HTR-8/SVneo (cell line): ENCODE data around the gene PRAMEF8.
"Not testable (repeated sequence)": the region's sequence is repeated elsewhere in the genome, so short reads cannot be mapped to it uniquely, and the experiment has no call there.

ENCODE experiments used
- DNase-seq: peaks from one replicate; pipeline ENCODE4 v3.0.0; 2011; ENCODE audit warnings: low spot score, mixed read lengths; ENCODE audit not compliant: insufficient read length
- FAIRE-seq: peaks from 2 replicates; lab custom pipeline; 2011; peaks lifted over from hg19 to GRCh38; lab: Jason Lieb, UNC

PRAMEF8 gene

GRCh38 chr1:13285037-13285436, at the start of gene PRAMEF8:
Gene PRAMEF8 (minus strand): TSS chr1:13285137. CDS start chr1:13284091, 1,046 bp downstream.
- not testable (repeated sequence) for FAIRE-seq

DNA sequence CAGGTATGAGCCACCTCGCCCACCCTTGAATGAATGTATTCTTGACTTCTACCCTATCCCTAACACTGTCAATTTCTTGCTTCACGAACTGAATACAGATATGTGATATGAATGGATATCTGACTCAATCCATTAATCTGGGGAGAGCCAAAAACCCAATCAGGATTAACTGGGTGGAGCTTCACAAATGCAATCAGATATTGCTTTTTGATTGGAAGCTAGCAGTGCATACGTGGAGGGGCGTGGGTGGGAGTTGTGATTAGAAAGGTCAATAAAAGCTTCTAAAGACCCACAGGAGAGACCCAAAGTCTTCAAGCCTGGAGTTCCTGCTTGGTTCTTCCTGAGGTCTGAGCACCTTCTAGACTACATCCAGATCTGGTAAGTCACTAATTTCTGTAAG, 30.3 kb upstream of the PRAMEF8 start, which contains the start of gene PRAMEF15:
PRAMEF15 (plus strand) TSS at position 301 of the 400 bp plus-strand sequence. CDS start 2,827 bp downstream, outside the sequence.
- not testable (repeated sequence) for DNase-seq, FAIRE-seq

More at GRCh38 chr1:13285037-13285436, at the start of gene PRAMEF8:
- DNase-seq: not testable (repeated sequence)

- not testable (repeated sequence) for DNase-seq, FAIRE-seq
Observed at GRCh38 chr1:13303239-13303638, 18.3 kb upstream of the PRAMEF8 start, which contains the start of gene PRAMEF33. Gene PRAMEF33 (plus strand): TSS chr1:13303539. CDS start chr1:13305955, 2,416 bp downstream.

- DNase-seq, FAIRE-seq: not testable (repeated sequence)
Observed at GRCh38 chr1:13302197-13302596, 17.3 kb upstream of the PRAMEF8 start.

DNA sequence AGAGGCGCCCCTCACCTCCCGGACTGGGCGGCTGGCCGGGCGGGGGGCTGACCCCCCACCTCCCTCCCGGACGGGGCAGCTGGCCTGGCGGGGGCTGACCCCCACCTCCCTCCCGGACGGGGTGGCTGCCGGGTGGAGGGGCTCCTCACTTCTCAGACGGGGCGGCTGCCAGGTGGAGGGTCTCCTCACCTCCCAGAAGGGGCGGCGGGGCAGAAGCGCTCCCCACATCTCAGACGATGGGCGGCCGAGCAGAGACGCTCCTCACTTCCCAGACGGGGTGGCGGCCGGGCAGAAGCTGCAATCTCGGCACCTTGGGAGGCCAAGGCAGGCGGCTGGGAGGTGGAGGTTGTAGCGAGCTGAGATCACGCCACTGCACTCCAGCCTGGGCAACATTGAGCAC, 13.8 kb upstream of the PRAMEF8 start:
- FAIRE-seq, DNase-seq: not testable (repeated sequence)

GRCh38 chr1:13297216-13297931, 12.4 kb upstream of the PRAMEF8 start:
- DNase-seq, FAIRE-seq: not testable (repeated sequence)

- not testable (repeated sequence) for DNase-seq
Observed at GRCh38 chr1:13289030-13289429, 4.1 kb upstream of the PRAMEF8 start.

GRCh38 chr1:13279617-13280016, 5.3 kb downstream of the PRAMEF8 start:
- DNase-seq, FAIRE-seq: not testable (repeated sequence)

More at GRCh38 chr1:13289030-13289429, 4.1 kb upstream of the PRAMEF8 start:
- FAIRE-seq: not testable (repeated sequence)

DNA sequence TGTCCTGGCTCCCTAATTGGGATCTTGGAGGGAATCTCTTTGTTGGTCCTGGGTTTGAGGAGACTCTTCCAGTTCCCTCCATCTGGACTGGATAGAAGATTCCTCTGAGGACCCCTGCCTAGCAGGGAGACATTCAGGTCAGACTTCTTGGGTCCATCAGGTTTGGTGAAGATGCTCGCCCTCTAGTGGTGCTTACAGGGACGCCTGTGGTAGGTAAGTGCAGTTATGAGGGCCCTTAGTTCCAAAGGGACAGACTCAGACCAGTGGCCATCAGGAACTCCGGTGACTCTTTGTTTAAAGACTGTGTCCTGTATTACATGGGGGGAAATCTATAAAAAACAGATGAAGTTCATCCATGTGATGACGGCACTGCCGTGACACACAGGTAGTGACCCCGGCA, 7.9 kb downstream of the PRAMEF8 start:
- DNase-seq, FAIRE-seq: not testable (repeated sequence)

DNA sequence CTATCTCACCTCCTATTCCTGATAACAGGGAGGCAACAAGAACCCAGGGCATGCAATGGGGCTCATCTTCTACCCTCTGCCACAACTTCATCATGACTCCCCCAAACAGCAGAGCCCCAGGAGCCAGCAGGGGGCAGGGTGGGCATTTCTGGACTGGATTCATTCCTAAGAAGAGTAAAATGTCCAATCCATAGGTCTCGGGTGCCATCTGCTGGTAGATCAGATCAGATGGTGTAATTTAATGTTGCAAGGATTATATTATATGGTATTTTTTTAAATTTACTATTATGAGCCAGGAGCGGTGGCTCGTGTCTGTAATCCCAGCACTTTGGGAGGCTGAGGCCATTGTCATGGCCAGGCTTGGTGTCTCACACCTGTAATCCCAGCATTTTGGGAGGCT, 19.8 kb downstream of the PRAMEF8 start:
- DNase-seq, FAIRE-seq: not testable (repeated sequence)

DNA sequence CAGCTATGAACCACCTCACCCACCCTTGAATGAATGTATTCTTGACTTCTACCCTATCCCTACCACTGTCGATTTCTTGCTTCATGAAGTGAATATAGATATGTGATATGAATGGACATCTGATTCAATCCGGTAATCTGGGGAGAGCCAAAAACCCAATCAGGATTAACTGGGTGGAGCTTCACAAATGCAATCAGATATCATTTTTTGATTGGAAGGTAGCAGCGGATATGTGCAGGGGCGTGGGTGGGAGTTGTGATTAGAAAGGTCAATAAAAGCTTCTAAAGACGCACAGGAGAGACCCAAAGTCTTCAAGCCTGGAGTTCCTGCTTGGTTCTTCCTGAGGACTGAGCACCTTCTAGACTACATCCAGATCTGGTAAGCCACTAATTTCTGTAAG, 31.0 kb downstream of the PRAMEF8 start, which contains the start of gene PRAMEF5:
PRAMEF5 (plus strand) TSS at position 301 of the 400 bp plus-strand sequence. CDS start 5,071 bp downstream, outside the sequence.
- DNase-seq, FAIRE-seq: not testable (repeated sequence)

- not testable (repeated sequence) for FAIRE-seq, DNase-seq
Observed at GRCh38 chr1:13247122-13247521, 37.8 kb downstream of the PRAMEF8 start.

- not testable (repeated sequence) for DNase-seq, FAIRE-seq
Observed at GRCh38 chr1:13246554-13246871, 38.4 kb downstream of the PRAMEF8 start.

- DNase-seq, FAIRE-seq: not testable (repeated sequence)
Observed at GRCh38 chr1:13245841-13246553, 38.9 kb downstream of the PRAMEF8 start.

DNA sequence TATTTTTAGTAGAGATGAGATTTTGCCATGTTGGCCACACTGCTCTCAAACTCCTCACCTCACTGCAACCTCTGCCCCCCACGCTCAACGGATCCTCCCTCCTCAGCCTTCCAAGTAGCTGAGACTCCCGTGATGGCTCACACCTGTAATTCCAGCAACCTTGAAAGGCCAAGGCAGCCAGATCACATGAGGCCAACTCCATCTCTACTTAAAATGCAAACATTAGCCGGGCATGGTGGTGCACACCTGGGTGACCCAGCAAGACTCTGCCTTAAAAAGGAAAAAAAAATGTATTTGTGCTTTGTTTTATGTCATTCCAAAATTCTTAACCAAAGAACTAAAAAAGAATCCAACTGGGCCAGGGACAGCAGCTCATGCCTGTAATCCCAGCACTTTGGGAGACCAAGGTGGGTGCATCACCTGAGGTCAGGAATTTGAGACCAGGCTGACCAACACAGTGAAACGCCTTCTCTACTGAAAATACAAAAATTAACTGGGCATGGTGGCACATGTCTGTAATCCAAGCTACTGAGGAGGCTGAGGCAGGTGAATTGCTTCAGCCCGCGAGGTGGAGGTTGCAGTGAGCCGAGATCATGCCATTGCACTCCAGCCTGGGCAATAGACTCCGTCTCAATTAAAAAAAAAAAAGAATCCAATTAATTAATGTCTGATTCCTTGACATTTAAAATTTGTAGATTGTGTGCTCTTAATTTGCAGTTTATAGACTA, 41.2 kb downstream of the PRAMEF8 start:
- FAIRE-seq, DNase-seq: not testable (repeated sequence)

- not testable (repeated sequence) for FAIRE-seq, DNase-seq
Observed at GRCh38 chr1:13239633-13240032, 45.3 kb downstream of the PRAMEF8 start.

DNA sequence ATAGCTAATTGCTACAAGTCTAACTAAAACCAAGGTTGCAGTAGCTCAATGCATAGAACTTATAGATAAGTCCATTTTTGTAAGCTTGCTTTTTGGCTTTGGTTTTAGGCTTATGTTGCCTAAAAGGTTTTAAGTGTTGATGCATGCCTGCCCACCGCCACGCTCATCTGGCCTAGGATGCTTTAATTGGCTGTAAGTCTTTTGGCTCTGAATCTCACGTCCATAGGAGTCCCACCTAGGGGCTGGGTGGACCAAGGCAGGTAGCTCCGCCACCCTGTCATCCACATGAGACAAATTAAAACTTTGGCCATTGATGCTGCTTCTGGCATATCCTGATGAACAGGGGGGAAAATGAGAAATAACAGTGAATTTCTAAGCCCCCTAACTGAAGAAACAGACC, 47.4 kb downstream of the PRAMEF8 start:
- FAIRE-seq, DNase-seq: not testable (repeated sequence)

- FAIRE-seq, DNase-seq: not testable (repeated sequence)
Observed at GRCh38 chr1:13234057-13234456, 50.9 kb downstream of the PRAMEF8 start.

- FAIRE-seq, DNase-seq: not testable (repeated sequence)
Observed at GRCh38 chr1:13232056-13232455, 52.9 kb downstream of the PRAMEF8 start.
